NCI-H524 treated with DMSO at 0.1 percent for 48 hours (cell line): ENCODE measurements around the gene CRISPLD2.

ENCODE experiments used
- DNase-seq: peaks from one replicate; lab custom pipeline; 2025; lab: John Stamatoyannopoulos, UW

Gene CRISPLD2

GRCh38 chr16:84955427-84955826 is 135.6 kb downstream of the CRISPLD2 start:
- DNase-seq, result no peak

DNA sequence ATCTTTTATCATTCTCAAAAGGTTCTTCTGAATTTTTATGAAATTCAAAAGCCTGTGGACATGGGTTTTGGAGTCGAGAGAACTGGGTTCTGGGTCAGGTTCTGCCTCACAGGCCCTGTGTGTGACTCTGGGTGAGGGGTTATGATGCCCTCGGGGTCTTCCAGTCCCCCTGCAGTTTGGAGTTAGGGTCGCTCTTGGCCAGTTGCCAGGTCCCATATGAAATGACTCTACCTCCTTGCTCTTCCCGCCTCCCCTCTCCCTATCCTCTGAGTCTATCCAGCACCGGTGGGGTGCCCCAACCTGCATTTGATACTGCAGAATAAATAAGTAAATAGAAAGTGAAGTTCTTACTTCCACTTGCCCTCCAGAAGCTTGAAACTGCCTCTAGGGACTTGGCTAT is 137.4 kb downstream of the CRISPLD2 start:
- DNase-seq, result no peak

DNA sequence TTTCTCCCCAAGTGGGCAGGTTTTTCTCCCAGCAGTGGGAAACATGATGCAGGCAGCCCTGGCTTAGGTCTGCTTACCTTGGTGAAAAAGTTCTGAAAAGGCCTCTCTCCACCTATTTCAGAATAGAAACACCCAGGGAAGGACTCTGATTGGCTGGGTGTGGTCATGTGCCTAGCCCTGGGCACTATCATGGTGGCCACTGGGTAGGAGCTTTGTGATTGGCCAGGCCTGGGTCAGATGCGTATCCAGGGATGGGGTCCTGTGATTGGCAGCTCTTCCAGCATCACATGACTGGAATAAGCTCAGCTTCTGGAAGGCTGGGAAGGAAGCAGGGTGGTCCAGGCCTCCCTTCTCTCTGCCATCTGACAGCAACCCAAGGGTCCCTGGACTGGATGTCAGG is 138.0 kb downstream of the CRISPLD2 start:
- DNase-seq, result no peak
